Fibroblast of villous mesenchyme (primary cell): ENCODE results near the gene TMCC2. TPM values are rescaled to one million over a fixed set of nuclear protein-coding genes. Genes with fewer than 3 reads are reported as not detected.

ENCODE experiments used
- DNase-seq: peaks from one replicate; pipeline ENCODE4 v3.0.0-alpha.2; 2010; ENCODE audit warnings: low read depth
- H3K4me3 ChIP-seq: 2 replicates; pipeline ENCODE4 v1.5.1; 2011; ENCODE audit warnings: low read depth, mild to moderate bottlenecking, low read length
- total RNA-seq: library from RNA; depleted of rRNA; stranded (reverse); fragments of >200 nt; gene quantifications from 2 replicates; pipeline ENCODE4 v1.2.3, GENCODE V29; 2012
- TF ChIP-seq, protein P1 (sequence below): IDR thresholded peaks from 2 replicates; pipeline ENCODE4 v1.5.1; 2012; ENCODE audit warnings: low read depth, mild to moderate bottlenecking, low read length; ENCODE audit not compliant: insufficient read depth

The TMCC2 gene
- total RNA-seq, 1 donor = 3.5 TPM

DNA sequence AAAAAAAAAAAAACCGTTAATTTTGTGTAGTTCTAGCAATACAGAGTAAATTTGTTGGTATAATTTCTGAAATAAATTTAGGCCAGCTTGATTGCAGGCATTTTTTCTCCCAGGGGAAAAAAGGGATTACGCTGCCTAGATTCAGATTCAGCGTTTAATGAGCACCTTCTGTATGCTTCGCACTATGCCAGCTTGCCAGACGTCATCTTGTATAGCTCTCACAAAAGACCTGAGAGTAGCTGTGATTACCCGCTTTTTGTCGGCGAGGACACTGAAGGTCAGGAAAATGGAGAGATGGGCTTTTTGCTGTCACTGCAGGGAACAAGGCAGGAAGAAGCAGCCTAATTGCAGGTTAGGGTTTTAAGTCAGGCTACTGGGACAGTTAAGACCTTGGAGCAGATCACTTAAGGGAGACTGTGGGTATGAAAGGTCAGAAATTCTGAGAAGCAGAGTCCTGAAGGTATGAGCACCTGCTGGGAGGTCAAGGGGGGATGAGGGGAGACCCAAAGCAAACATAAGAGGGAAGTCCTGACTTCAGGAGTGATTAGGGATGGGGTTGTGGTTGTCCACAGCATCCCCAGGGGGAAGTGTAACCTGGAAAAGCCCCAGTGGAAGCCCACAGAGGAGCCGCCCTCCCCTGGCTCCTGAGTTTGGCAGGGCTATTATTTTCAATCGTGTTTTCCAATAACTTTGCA is 39.0 kb downstream of the TMCC2 start:
- H3K4me3 ChIP-seq = no peak overlapping the region
- DNase-seq = no peak
- TF ChIP-seq, protein P1, sequence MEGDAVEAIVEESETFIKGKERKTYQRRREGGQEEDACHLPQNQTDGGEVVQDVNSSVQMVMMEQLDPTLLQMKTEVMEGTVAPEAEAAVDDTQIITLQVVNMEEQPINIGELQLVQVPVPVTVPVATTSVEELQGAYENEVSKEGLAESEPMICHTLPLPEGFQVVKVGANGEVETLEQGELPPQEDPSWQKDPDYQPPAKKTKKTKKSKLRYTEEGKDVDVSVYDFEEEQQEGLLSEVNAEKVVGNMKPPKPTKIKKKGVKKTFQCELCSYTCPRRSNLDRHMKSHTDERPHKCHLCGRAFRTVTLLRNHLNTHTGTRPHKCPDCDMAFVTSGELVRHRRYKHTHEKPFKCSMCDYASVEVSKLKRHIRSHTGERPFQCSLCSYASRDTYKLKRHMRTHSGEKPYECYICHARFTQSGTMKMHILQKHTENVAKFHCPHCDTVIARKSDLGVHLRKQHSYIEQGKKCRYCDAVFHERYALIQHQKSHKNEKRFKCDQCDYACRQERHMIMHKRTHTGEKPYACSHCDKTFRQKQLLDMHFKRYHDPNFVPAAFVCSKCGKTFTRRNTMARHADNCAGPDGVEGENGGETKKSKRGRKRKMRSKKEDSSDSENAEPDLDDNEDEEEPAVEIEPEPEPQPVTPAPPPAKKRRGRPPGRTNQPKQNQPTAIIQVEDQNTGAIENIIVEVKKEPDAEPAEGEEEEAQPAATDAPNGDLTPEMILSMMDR = no peak

GRCh38 chr1:205267306-205267902 is 39.7 kb downstream of the TMCC2 start:
- DNase-seq = no peak
- H3K4me3 ChIP-seq = no peak overlapping the region
- TF ChIP-seq, protein P1 = no peak

DNA sequence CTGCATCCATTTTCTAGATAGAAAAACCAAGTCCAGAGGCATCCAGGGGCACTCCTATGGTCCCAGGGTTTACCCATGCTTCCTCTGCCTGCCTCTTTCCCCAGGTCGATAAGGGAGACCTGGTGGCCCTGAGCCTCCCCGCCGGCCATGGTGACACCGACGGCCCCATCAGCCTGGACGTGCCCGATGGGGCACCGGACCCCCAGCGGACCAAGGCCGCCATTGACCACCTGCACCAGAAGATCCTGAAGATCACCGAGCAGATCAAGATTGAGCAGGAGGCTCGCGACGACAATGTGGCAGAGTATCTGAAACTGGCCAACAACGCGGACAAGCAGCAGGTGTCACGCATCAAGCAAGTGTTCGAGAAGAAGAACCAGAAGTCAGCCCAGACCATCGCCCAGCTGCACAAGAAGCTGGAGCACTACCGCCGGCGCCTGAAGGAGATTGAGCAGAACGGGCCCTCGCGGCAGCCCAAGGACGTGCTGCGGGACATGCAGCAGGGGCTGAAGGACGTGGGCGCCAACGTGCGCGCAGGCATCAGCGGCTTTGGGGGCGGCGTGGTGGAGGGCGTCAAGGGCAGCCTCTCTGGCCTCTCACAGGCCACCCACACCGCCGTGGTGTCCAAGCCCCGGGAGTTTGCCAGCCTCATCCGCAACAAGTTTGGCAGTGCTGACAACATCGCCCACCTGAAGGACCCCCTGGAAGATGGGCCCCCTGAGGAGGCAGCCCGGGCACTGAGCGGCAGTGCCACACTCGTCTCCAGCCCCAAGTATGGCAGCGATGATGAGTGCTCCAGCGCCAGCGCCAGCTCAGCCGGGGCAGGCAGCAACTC is 41.3 kb downstream of the TMCC2 start:
- DNase-seq = no peak
- TF ChIP-seq, protein P1 = no peak
- no peak overlapping the region for H3K4me3 ChIP-seq

GRCh38 chr1:205269711-205270110 is 42.0 kb downstream of the TMCC2 start:
- H3K4me3 ChIP-seq = no peak overlapping the region
- TF ChIP-seq, protein P1 = no peak
- DNase-seq = no peak

- DNase-seq = no peak
- H3K4me3 ChIP-seq = no peak overlapping the region
- TF ChIP-seq, protein P1 = no peak
Observed at GRCh38 chr1:205270271-205270670, 42.5 kb downstream of the TMCC2 start.

GRCh38 chr1:205270764-205271163 is 43.0 kb downstream of the TMCC2 start:
- no peak for DNase-seq
- no peak overlapping the region for H3K4me3 ChIP-seq
- TF ChIP-seq, protein P1 = no peak
